GM12891 (cell line): ENCODE results near the gene DIP2B.

Source experiments
- PAX5 ChIP-seq: IDR thresholded peaks from 2 replicates; pipeline ENCODE4 v1.6.1; 2011; ENCODE audit warnings: low read length, moderate library complexity, mild to moderate bottlenecking; ENCODE audit not compliant: insufficient read depth, severe bottlenecking
- POLR2A ChIP-seq: IDR thresholded peaks from 2 replicates; pipeline ENCODE4 v1.6.1; 2011; ENCODE audit warnings: low read depth, low read length, control low read depth
- POLR2AphosphoS5 ChIP-seq: IDR thresholded peaks from 2 replicates; pipeline ENCODE4 v1.6.1; 2011; ENCODE audit warnings: low read depth, low read length, control low read depth
- POU2F2 ChIP-seq: IDR thresholded peaks from 2 replicates; pipeline ENCODE4 v1.6.1; 2011; ENCODE audit warnings: low read depth, mild to moderate bottlenecking, control low read depth, low read length, moderate library complexity
- SPI1 ChIP-seq: IDR thresholded peaks from 2 replicates; pipeline ENCODE4 v1.6.1; 2011; ENCODE audit warnings: low read depth, low read length, control low read depth

DNA sequence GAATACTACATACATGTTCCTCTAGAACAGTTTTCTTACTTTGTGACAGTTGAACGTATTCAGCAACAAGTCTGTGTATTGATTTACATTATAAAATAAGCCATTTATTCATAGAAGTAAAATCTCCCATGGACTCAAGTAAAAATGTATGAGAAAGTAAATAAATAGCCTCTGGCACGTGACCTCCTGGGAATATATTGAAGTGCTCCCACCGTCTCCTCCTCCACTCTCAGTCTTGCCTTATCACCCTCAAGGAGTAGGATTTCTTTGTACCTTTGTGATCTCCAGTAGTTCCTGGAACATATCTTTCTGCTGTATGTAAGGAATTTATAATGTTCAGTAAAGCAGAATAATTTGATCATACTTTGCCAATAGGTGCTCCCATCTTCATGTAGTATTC, 90.9 kb downstream of the DIP2B start:
- no peak for TF ChIP-seq POLR2AphosphoS5
- TF ChIP-seq POLR2A: no peak
- no peak for TF ChIP-seq SPI1
- TF ChIP-seq POU2F2: no peak
- no peak for TF ChIP-seq PAX5
